ENCODE data around the gene C1orf105.
A peak's percentile ranks its signal among the peaks of the same experiment; 100 is the strongest.
"Not testable (repeated sequence)": the region's sequence is repeated elsewhere in the genome, so short reads cannot be mapped to it uniquely, and the experiment has no call there.

Gene C1orf105

GRCh38 chr1:172471666-172472065, 51.2 kb downstream of the C1orf105 start:
- in situ Hi-C loops (cut with HindIII; ENCODE audit: low pct_ligation_motif_present, low pct_unique_long_range_greater_than_20kb, low sequenced_read_pairs), result no loop called here
- no peak for DNase-seq

- no peak for DNase-seq
These were observed 52.0 kb downstream of the C1orf105 start for GRCh38 chr1:172472495-172472894.

GRCh38 chr1:172473302-172473701, 52.8 kb downstream of the C1orf105 start:
- no peak for DNase-seq

More at GRCh38 chr1:172472495-172472894, 52.0 kb downstream of the C1orf105 start:
- in situ Hi-C loops (cut with HindIII; ENCODE audit: low pct_ligation_motif_present, low pct_unique_long_range_greater_than_20kb, low sequenced_read_pairs), result no loop called here

GRCh38 chr1:172473842-172474241, 53.4 kb downstream of the C1orf105 start:
- DNase-seq, result no peak
- in situ Hi-C loops (cut with HindIII; ENCODE audit: low pct_ligation_motif_present, low pct_unique_long_range_greater_than_20kb, low sequenced_read_pairs), result no loop called here

More at GRCh38 chr1:172473302-172473701, 52.8 kb downstream of the C1orf105 start:
- in situ Hi-C loops (cut with HindIII; ENCODE audit: low pct_ligation_motif_present, low pct_unique_long_range_greater_than_20kb, low sequenced_read_pairs), result no loop called here

- in situ Hi-C loops (cut with HindIII; ENCODE audit: low pct_ligation_motif_present, low pct_unique_long_range_greater_than_20kb, low sequenced_read_pairs), result no loop called here
- DNase-seq, result peak; percentile 80
These were observed 55.8 kb downstream of the C1orf105 start for GRCh38 chr1:172476218-172476811.

GRCh38 chr1:172477216-172477615, 56.7 kb downstream of the C1orf105 start:
- in situ Hi-C loops (cut with HindIII; ENCODE audit: low pct_ligation_motif_present, low pct_unique_long_range_greater_than_20kb, low sequenced_read_pairs), result no loop called here
- DNase-seq, result no peak

- no peak for DNase-seq
- in situ Hi-C loops (cut with HindIII; ENCODE audit: low pct_ligation_motif_present, low pct_unique_long_range_greater_than_20kb, low sequenced_read_pairs), result no loop called here
These were observed 57.3 kb downstream of the C1orf105 start for GRCh38 chr1:172477741-172478140.

- no peak for DNase-seq
- in situ Hi-C loops (cut with HindIII; ENCODE audit: low pct_ligation_motif_present, low pct_unique_long_range_greater_than_20kb, low sequenced_read_pairs), result no loop called here
These were observed 58.0 kb downstream of the C1orf105 start for GRCh38 chr1:172478485-172478884.

- in situ Hi-C loops (cut with HindIII; ENCODE audit: low pct_ligation_motif_present, low pct_unique_long_range_greater_than_20kb, low sequenced_read_pairs), result no loop called here
- DNase-seq, result no peak
These were observed 59.9 kb downstream of the C1orf105 start for GRCh38 chr1:172480431-172480830.

GRCh38 chr1:172482044-172482443, 61.6 kb downstream of the C1orf105 start:
- DNase-seq, result no peak
- in situ Hi-C loops (cut with HindIII; ENCODE audit: low pct_ligation_motif_present, low pct_unique_long_range_greater_than_20kb, low sequenced_read_pairs), result no loop called here

GRCh38 chr1:172483448-172483847, 63.0 kb downstream of the C1orf105 start:
- in situ Hi-C loops (cut with HindIII; ENCODE audit: low pct_ligation_motif_present, low pct_unique_long_range_greater_than_20kb, low sequenced_read_pairs), result no loop called here
- DNase-seq, result no peak

- DNase-seq, result no peak
- in situ Hi-C loops (cut with HindIII; ENCODE audit: low pct_ligation_motif_present, low pct_unique_long_range_greater_than_20kb, low sequenced_read_pairs), result no loop called here
These were observed 63.8 kb downstream of the C1orf105 start for GRCh38 chr1:172484252-172484651.

GRCh38 chr1:172485626-172486025, 65.1 kb downstream of the C1orf105 start:
- in situ Hi-C loops (cut with HindIII; ENCODE audit: low pct_ligation_motif_present, low pct_unique_long_range_greater_than_20kb, low sequenced_read_pairs), result no loop called here
- no peak for DNase-seq

GRCh38 chr1:172486805-172487454, 66.4 kb downstream of the C1orf105 start:
- in situ Hi-C loops (cut with HindIII; ENCODE audit: low pct_ligation_motif_present, low pct_unique_long_range_greater_than_20kb, low sequenced_read_pairs), result no loop called here
- DNase-seq, result no peak

GRCh38 chr1:172487550-172487949, 67.1 kb downstream of the C1orf105 start:
- no peak for DNase-seq
- in situ Hi-C loops (cut with HindIII; ENCODE audit: low pct_ligation_motif_present, low pct_unique_long_range_greater_than_20kb, low sequenced_read_pairs), result no loop called here

- in situ Hi-C loops (cut with HindIII; ENCODE audit: low pct_ligation_motif_present, low pct_unique_long_range_greater_than_20kb, low sequenced_read_pairs), result no loop called here
- no peak for DNase-seq
These were observed 67.9 kb downstream of the C1orf105 start for GRCh38 chr1:172488393-172488792.

GRCh38 chr1:172489847-172490246, 69.4 kb downstream of the C1orf105 start:
- in situ Hi-C loops (cut with HindIII; ENCODE audit: low pct_ligation_motif_present, low pct_unique_long_range_greater_than_20kb, low sequenced_read_pairs), result no loop called here
- no peak for DNase-seq

GRCh38 chr1:172492421-172492820, 71.9 kb downstream of the C1orf105 start:
- in situ Hi-C loops (cut with HindIII; ENCODE audit: low pct_ligation_motif_present, low pct_unique_long_range_greater_than_20kb, low sequenced_read_pairs), result no loop called here
- no peak for DNase-seq

GRCh38 chr1:172494166-172494565, 73.7 kb downstream of the C1orf105 start:
- DNase-seq, result no peak
- in situ Hi-C loops (cut with HindIII; ENCODE audit: low pct_ligation_motif_present, low pct_unique_long_range_greater_than_20kb, low sequenced_read_pairs), result no loop called here

GRCh38 chr1:172496127-172496526, 75.6 kb downstream of the C1orf105 start:
- in situ Hi-C loops (cut with HindIII; ENCODE audit: low pct_ligation_motif_present, low pct_unique_long_range_greater_than_20kb, low sequenced_read_pairs); DNase-seq: not testable (repeated sequence)
